ENCODE results near the gene SLC13A5. TPM values are rescaled to one million over a fixed set of nuclear protein-coding genes. Genes with fewer than 3 reads are reported as not detected.

SLC13A5 gene
- polyA plus RNA-seq, 3 donors: not detected

- Histone ChIP-seq H3K4me1 (ENCODE audit: control insufficient read depth in 1 of 2, insufficient read depth in 2 of 2, low read length in 2 of 2) (no peaks in the 10 kb centered on the region), H4K20me1 (ENCODE audit: insufficient read depth, low read length) (no peaks in the 10 kb centered on the region), H3K27me3 (ENCODE audit: control insufficient read depth in 2 of 2, insufficient read depth in 2 of 2, low read length in 2 of 2) (peaks cover 0 to 3% of the 10 kb centered on the region in 2 donors), H3K36me3 (replicated peaks in 1 of 2; ENCODE audit: control insufficient read depth in 1 of 2, insufficient read depth in 2 of 2, low read length in 2 of 2) (no peaks in the 10 kb centered on the region), H2AFZ (ENCODE audit: insufficient read depth, low read depth, low read length, poor library complexity, severe bottlenecking) (no peak overlapping the region), H3K9me3 (replicated peaks in 1 of 2; ENCODE audit: control insufficient read depth in 1 of 2, insufficient read depth in 1 of 2, low read length in 2 of 2) (no peaks in the 10 kb centered on the region), H3K4me2 (replicated peaks; ENCODE audit: extremely low read depth, low read length, poor library complexity, severe bottlenecking) (no peak overlapping the region), H3K9ac (ENCODE audit: insufficient read depth, low read length, poor library complexity, severe bottlenecking) (no peak overlapping the region), H3K4me3 (replicated peaks in 1 of 3; ENCODE audit: low read depth in 2 of 3, low read length in 3 of 3) (no peak overlapping the region), H3K79me2 (ENCODE audit: insufficient read depth, low read length) (no peaks in the 10 kb centered on the region), H3K27ac (ENCODE audit: low read depth in 1 of 2, low read length in 2 of 2) (no peak overlapping the region)
- intact Hi-C loops (cut with micrococcal nuclease): no loop called here
- no peak overlapping the region for H3K4me3 Mint-ChIP-seq
- H3K36me3 Mint-ChIP-seq: no peaks in the 10 kb centered on the region
- H3K9me3 Mint-ChIP-seq: peaks cover 0 to 2% (median 0%) of the 10 kb centered on the region in 7 donors
- TF ChIP-seq CTCF (IDR thresholded peaks at IDR 0.05): no peak
- DNase-seq: no peak
- H3K27me3 Mint-ChIP-seq (ENCODE audit: low read depth in 3 of 3): peaks cover 3 to 28% (median 19%) of the 10 kb centered on the region in 3 donors
- peaks cover 6% of the 10 kb centered on the region for H3K4me1 Mint-ChIP-seq
- no peak overlapping the region for H3K27ac Mint-ChIP-seq
- 97% methylated on average over 5 of the region's 6 CpGs for WGBS (ENCODE audit: insufficient coverage)
Observed at GRCh38 chr17:6704470-6705052, 8.6 kb downstream of the SLC13A5 start.

- Histone ChIP-seq H3K4me1 (ENCODE audit: control insufficient read depth in 1 of 2, insufficient read depth in 2 of 2, low read length in 2 of 2) (no peaks in the 10 kb centered on the region), H3K4me2 (replicated peaks; ENCODE audit: extremely low read depth, low read length, poor library complexity, severe bottlenecking) (no peak overlapping the region), H3K9ac (ENCODE audit: insufficient read depth, low read length, poor library complexity, severe bottlenecking) (no peak overlapping the region), H2AFZ (ENCODE audit: insufficient read depth, low read depth, low read length, poor library complexity, severe bottlenecking) (no peak overlapping the region), H3K79me2 (ENCODE audit: insufficient read depth, low read length) (no peaks in the 10 kb centered on the region), H4K20me1 (ENCODE audit: insufficient read depth, low read length) (no peaks in the 10 kb centered on the region), H3K4me3 (replicated peaks in 1 of 3; ENCODE audit: low read depth in 2 of 3, low read length in 3 of 3) (no peak overlapping the region), H3K27me3 (ENCODE audit: control insufficient read depth in 2 of 2, insufficient read depth in 2 of 2, low read length in 2 of 2) (peaks cover 0 to 3% of the 10 kb centered on the region in 2 donors), H3K27ac (ENCODE audit: low read depth in 1 of 2, low read length in 2 of 2) (no peak overlapping the region), H3K36me3 (replicated peaks in 1 of 2; ENCODE audit: control insufficient read depth in 1 of 2, insufficient read depth in 2 of 2, low read length in 2 of 2) (no peaks in the 10 kb centered on the region), H3K9me3 (replicated peaks in 1 of 2; ENCODE audit: control insufficient read depth in 1 of 2, insufficient read depth in 1 of 2, low read length in 2 of 2) (no peaks in the 10 kb centered on the region)
- peaks cover 6% of the 10 kb centered on the region for H3K4me1 Mint-ChIP-seq
- H3K9me3 Mint-ChIP-seq: peaks cover 0 to 2% (median 0%) of the 10 kb centered on the region in 7 donors
- WGBS (ENCODE audit: insufficient coverage): 100% methylated on average over 7 of the region's 10 CpGs
- no peak for TF ChIP-seq CTCF (IDR thresholded peaks at IDR 0.05)
- DNase-seq: no peak
- H3K36me3 Mint-ChIP-seq: no peaks in the 10 kb centered on the region
- intact Hi-C loops (cut with micrococcal nuclease): no loop called here
- H3K27ac Mint-ChIP-seq: no peak overlapping the region
- H3K4me3 Mint-ChIP-seq: no peak overlapping the region
- H3K27me3 Mint-ChIP-seq (ENCODE audit: low read depth in 3 of 3): peaks cover 3 to 25% (median 15%) of the 10 kb centered on the region in 3 donors
Observed at GRCh38 chr17:6703751-6704150, 9.4 kb downstream of the SLC13A5 start.
